B cell (primary cell): ENCODE data around the gene FOXL1. TPM values are rescaled to one million over a fixed set of nuclear protein-coding genes. Genes with fewer than 3 reads are reported as not detected.

Experiments
- ATAC-seq: fragments of 200-7000 bp; cut with Tn5 transposase; one replicate; pipeline ENCODE4 v1.10.0; 2021; ENCODE audit warnings: low read depth, mild to moderate bottlenecking, moderate number of reproducible peaks, moderate library complexity
- CTCF ChIA-PET: fragments of 350-600 bp; sonication (Branson Sonifier 250); formaldehyde crosslinking; loops from one replicate; lab custom pipeline; 2021; ENCODE audit warnings: antibody characterized with exemption, inconsistent platforms; lab: Charles Lee
- POLR2A ChIA-PET: fragments of 350-600 bp; sonication (Branson Sonifier 250); formaldehyde crosslinking; loops from one replicate; lab custom pipeline; 2021; ENCODE audit warnings: antibody characterized with exemption; lab: Charles Lee
- DNase-seq: peaks from one replicate; pipeline ENCODE4 v3.0.0; 2013
- H2AFZ ChIP-seq: 2 replicates; pipeline ENCODE4 v1.6.1; 2012; ENCODE audit warnings: mild to moderate bottlenecking, low read depth, low read length; ENCODE audit not compliant: insufficient read depth, poor library complexity, severe bottlenecking
- H3K27ac ChIP-seq, 2 donors: 1 replicate in 1 of 2; 2 replicates in 1 of 2; pipeline ENCODE4 v1.5.1; 2012 to 2013; ENCODE audit warnings: low read length in 2 of 2, mild to moderate bottlenecking in 2 of 2, moderate library complexity in 1 of 2
- H3K27me3 ChIP-seq, 4 experiments: fragments of 200-600 bp in 1 of 4; sonication (generic) in 1 of 4; replicated peaks in 1 of 4; 1 replicate in 2 of 4; 2 replicates in 2 of 4; pipeline versions ENCODE4 v1.6.1 to v1.7.0; 2013 to 2016; ENCODE audit warnings: low read length in 3 of 4, mild to moderate bottlenecking in 2 of 4, mixed read lengths in 1 of 4, moderate library complexity in 1 of 4; ENCODE audit not compliant: insufficient read depth in 4 of 4, control insufficient read depth in 3 of 4; ENCODE audit errors: control extremely low read depth in 1 of 4
- H3K36me3 ChIP-seq, 2 experiments: replicated peaks in 1 of 2; 1 replicate in 1 of 2; 2 replicates in 1 of 2; pipeline versions ENCODE4 v1.6.1 to v1.7.1; 2013; ENCODE audit warnings: low read length in 1 of 2; ENCODE audit not compliant: insufficient read depth in 2 of 2, control insufficient read depth in 1 of 2; ENCODE audit errors: control extremely low read depth in 1 of 2, extremely low read depth in 1 of 2
- H3K4me1 ChIP-seq, 2 donors: fragments of 200-600 bp in 1 of 2; sonication (generic) in 1 of 2; 1 replicate in 1 of 2; 2 replicates in 1 of 2; pipeline versions ENCODE4 v1.5.1 to v1.6.1; 2013 to 2017; ENCODE audit warnings: low read length in 2 of 2; ENCODE audit not compliant: control insufficient read depth in 2 of 2, insufficient read depth in 2 of 2
- H3K4me2 ChIP-seq: replicated peaks from 2 replicates; pipeline ENCODE3; 2012; ENCODE audit warnings: mild to moderate bottlenecking, low read depth, low read length; ENCODE audit not compliant: poor library complexity, severe bottlenecking
- H3K4me3 ChIP-seq, 5 experiments: fragments of 200-600 bp in 1 of 5; sonication (generic) in 1 of 5; 1 replicate in 3 of 5; 2 replicates in 2 of 5; pipeline versions ENCODE4 v1.5.1 to v1.7.0; 2011 to 2016; ENCODE audit warnings: low read length in 4 of 5, mild to moderate bottlenecking in 4 of 5, low read depth in 2 of 5, control low read depth in 1 of 5, moderate library complexity in 1 of 5; ENCODE audit not compliant: insufficient read depth in 1 of 5; ENCODE audit errors: control extremely low read depth in 1 of 5, extremely low read depth in 1 of 5
- H3K79me2 ChIP-seq: fragments of 200-600 bp; sonication (generic); one replicate; pipeline ENCODE4 v1.6.0; 2016; ENCODE audit warnings: low read length; ENCODE audit not compliant: control insufficient read depth, insufficient read depth
- H3K9ac ChIP-seq: fragments of 200-600 bp; sonication (generic); 2 replicates; pipeline ENCODE4 v1.6.1; 2017; ENCODE audit warnings: mild to moderate bottlenecking, low read length, moderate library complexity
- H3K9me3 ChIP-seq, 3 donors: one replicate each; pipeline versions ENCODE4 v1.6.1 to v1.7.1; 2013; ENCODE audit warnings: low read length in 2 of 3; ENCODE audit not compliant: control insufficient read depth in 2 of 3, insufficient read depth in 1 of 3; ENCODE audit errors: control extremely low read depth in 1 of 3
- H4K20me1 ChIP-seq: 2 replicates; pipeline ENCODE4 v1.6.0; 2012; ENCODE audit warnings: mild to moderate bottlenecking, low read length; ENCODE audit not compliant: insufficient read depth, control insufficient read depth, poor library complexity, severe bottlenecking
- H3K27ac Mint-ChIP-seq: one replicate; pipeline ENCODE4 v1.8.0; 2021; ENCODE audit warnings: mixed read lengths
- H3K27me3 Mint-ChIP-seq: one replicate; pipeline ENCODE4 v1.8.0; 2021; ENCODE audit warnings: mixed read lengths
- H3K4me1 Mint-ChIP-seq: one replicate; pipeline ENCODE4 v1.8.0; 2021; ENCODE audit warnings: mixed read lengths
- H3K4me3 Mint-ChIP-seq: one replicate; pipeline ENCODE4 v1.8.0; 2021; ENCODE audit warnings: mixed read lengths
- H3K9me3 Mint-ChIP-seq: one replicate; pipeline ENCODE4 v1.8.0; 2022; ENCODE audit warnings: mixed read lengths; ENCODE audit not compliant: insufficient read depth
- EZH2 ChIP-seq: IDR thresholded peaks from 2 replicates; pipeline ENCODE4 v1.6.1; 2012; ENCODE audit warnings: borderline replicate concordance, low read depth, mild to moderate bottlenecking, moderate library complexity, low read length; ENCODE audit not compliant: insufficient read depth, poor library complexity, severe bottlenecking
- WGBS: methylation state at CpG from one replicate; pipeline ENCODE4 v1.1.5; 2013; ENCODE audit warnings: missing lambda C conversion rate; ENCODE audit not compliant: insufficient coverage; 5-methylcytosine and 5-hydroxymethylcytosine counted together
- intact Hi-C: fragments of 100-400 bp; cut with micrococcal nuclease; formaldehyde crosslinking; loops from one replicate; pipeline ENCODE4 v1.10.0; 2022
- polyA plus RNA-seq: library from polyadenylated mRNA; depleted of rRNA; stranded (reverse); fragments of >200 nt; gene quantifications from 2 replicates; pipeline ENCODE4 v1.2.3, GENCODE V29; 2012
- total RNA-seq, 2 donors: library from RNA; stranded (reverse); fragments of 120-200 nt in 1 of 2; gene quantifications; 1 replicate in 1 of 2; 2 replicates in 1 of 2; pipeline versions ENCODE4 v1.2.3 to v1.2.4, GENCODE V29; 2013 to 2022
- TF ChIP-seq, protein P1 (sequence below): fragments of 200-600 bp; IDR thresholded peaks from one replicate; pipeline ENCODE4 v1.8.0; 2022; ENCODE audit warnings: antibody characterized with exemption, mild to moderate bottlenecking

The FOXL1 gene
- total and polyA plus RNA-seq, 2 donors (not counting 1 experiment from before 2014, with no cell fraction given): not detected

DNA sequence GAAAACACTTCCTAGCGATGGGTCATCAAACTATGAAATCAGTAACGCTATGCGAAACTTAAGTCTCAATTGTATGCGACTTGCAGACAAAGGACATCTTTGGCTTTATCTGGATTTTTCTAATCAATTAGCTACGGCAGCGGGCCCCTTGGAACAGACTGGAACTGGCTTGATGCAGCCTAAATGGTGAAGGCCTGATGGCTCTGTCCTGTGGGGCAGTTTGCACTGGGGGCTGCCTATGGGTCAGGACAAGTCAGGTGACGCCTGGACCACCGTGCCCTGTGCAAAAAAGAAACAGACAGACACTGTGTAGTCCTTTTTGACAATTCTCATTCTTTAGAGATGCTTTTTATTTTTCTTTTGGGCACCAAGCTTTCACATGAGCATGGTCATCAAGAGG lies 45.3 kb upstream of the FOXL1 start:
- Histone ChIP-seq H3K27ac (no peak overlapping the region), H3K79me2 (no peaks in the 10 kb centered on the region), H3K4me2 (no peak overlapping the region), H3K4me1 (no peaks in the 10 kb centered on the region), H3K9me3 (peaks cover 0 to 2% (median 0%) of the 10 kb centered on the region in 3 donors), H3K36me3 (peaks cover 3 to 9% of the 10 kb centered on the region in 2 experiments), H4K20me1 (no peaks in the 10 kb centered on the region), H3K27me3 (no peaks in the 10 kb centered on the region), H3K4me3 (no peak overlapping the region), H2AFZ (no peak overlapping the region), H3K9ac (no peak overlapping the region)
- ATAC-seq (no peak), DNase-seq (no peak)
- no peaks in the 10 kb centered on the region for H3K9me3 Mint-ChIP-seq
- no peak overlapping the region for H3K27ac Mint-ChIP-seq
- no peak overlapping the region for H3K4me3 Mint-ChIP-seq
- ChIA-PET POLR2A (no interaction called here), CTCF (no interaction called here)
- TF ChIP-seq, protein P1, sequence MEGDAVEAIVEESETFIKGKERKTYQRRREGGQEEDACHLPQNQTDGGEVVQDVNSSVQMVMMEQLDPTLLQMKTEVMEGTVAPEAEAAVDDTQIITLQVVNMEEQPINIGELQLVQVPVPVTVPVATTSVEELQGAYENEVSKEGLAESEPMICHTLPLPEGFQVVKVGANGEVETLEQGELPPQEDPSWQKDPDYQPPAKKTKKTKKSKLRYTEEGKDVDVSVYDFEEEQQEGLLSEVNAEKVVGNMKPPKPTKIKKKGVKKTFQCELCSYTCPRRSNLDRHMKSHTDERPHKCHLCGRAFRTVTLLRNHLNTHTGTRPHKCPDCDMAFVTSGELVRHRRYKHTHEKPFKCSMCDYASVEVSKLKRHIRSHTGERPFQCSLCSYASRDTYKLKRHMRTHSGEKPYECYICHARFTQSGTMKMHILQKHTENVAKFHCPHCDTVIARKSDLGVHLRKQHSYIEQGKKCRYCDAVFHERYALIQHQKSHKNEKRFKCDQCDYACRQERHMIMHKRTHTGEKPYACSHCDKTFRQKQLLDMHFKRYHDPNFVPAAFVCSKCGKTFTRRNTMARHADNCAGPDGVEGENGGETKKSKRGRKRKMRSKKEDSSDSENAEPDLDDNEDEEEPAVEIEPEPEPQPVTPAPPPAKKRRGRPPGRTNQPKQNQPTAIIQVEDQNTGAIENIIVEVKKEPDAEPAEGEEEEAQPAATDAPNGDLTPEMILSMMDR: no peak
- TF ChIP-seq EZH2: no peak
- 96% methylated on average over 8 of the region's 8 CpGs for WGBS
- H3K4me1 Mint-ChIP-seq: no peaks in the 10 kb centered on the region
- intact Hi-C loops: no loop called here
- no peaks in the 10 kb centered on the region for H3K27me3 Mint-ChIP-seq

DNA sequence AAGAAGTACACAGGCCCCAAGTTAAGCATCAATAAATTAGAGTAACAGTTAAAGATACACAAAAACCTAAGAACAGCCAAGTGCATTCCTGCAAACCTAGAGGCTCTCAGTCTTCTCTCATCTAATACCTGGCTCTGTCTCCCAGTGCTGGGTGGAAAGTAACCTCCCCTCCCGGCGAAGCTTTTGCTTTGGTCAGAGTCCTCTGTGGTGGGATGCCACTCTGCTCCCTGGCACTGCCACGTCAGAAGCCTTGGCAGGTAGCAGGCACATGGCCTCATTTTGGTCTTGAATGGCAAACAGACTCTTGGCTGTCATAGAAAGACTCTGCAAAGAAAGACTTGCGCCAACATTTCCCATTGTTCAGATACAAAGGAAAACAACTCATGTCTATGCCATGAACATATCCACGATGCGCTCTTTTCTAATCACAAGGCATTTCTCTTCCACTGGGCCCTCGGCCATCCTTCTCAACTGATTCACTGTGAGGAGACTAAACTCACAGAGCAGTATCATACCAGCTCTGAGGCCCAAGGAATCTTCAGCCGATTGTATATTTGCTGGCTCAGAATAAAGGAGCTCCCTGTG lies 44.5 kb upstream of the FOXL1 start:
- DNase-seq (no peak), ATAC-seq (no peak)
- no peaks in the 10 kb centered on the region for H3K9me3 Mint-ChIP-seq
- ChIA-PET POLR2A (no interaction called here), CTCF (no interaction called here)
- WGBS: 91% methylated on average over 8 of the region's 8 CpGs
- H3K4me1 Mint-ChIP-seq: no peaks in the 10 kb centered on the region
- Histone ChIP-seq H3K4me2 (no peak overlapping the region), H4K20me1 (no peaks in the 10 kb centered on the region), H3K4me3 (no peak overlapping the region), H3K27me3 (no peaks in the 10 kb centered on the region), H3K9me3 (no peaks in the 10 kb centered on the region), H3K27ac (no peak overlapping the region), H3K36me3 (peaks cover 3 to 17% of the 10 kb centered on the region in 2 experiments), H3K4me1 (no peaks in the 10 kb centered on the region), H3K79me2 (no peaks in the 10 kb centered on the region), H2AFZ (no peak overlapping the region), H3K9ac (no peak overlapping the region)
- no peak overlapping the region for H3K27ac Mint-ChIP-seq
- no peaks in the 10 kb centered on the region for H3K27me3 Mint-ChIP-seq
- H3K4me3 Mint-ChIP-seq: no peak overlapping the region
- no peak for TF ChIP-seq EZH2
- TF ChIP-seq, protein P1: no peak
- intact Hi-C loops: no loop called here
